HEK293T (cell line): ENCODE data around the gene C15orf39.

Experiments used
- CTCF ChIA-PET: fragments of 350-600 bp; formaldehyde crosslinking; extraction: SDS; loops from one replicate; lab custom pipeline; 2021; ENCODE audit warnings: antibody characterized with exemption, inconsistent platforms; lab: Yijun Ruan, JAX
- POLR2A ChIA-PET: fragments of 350-600 bp; formaldehyde crosslinking; extraction: SDS; loops from one replicate; lab custom pipeline; 2020; ENCODE audit warnings: antibody characterized with exemption, inconsistent platforms; lab: Yijun Ruan, JAX
- DNase-seq: peaks from one replicate; pipeline ENCODE4 v3.0.0; 2012; ENCODE audit warnings: mixed read lengths; ENCODE audit errors: extremely low spot score
- ARNT ChIP-seq: fragments of 450-650 bp; IDR thresholded peaks from 2 replicates; pipeline ENCODE4 v1.6.1; 2017; ENCODE audit warnings: mild to moderate bottlenecking
- BHLHE40 ChIP-seq: fragments of 450-650 bp; IDR thresholded peaks from 2 replicates; pipeline ENCODE4 v1.6.1; 2016; ENCODE audit warnings: mild to moderate bottlenecking, moderate library complexity, borderline replicate concordance
- CTBP1 ChIP-seq: fragments of 450-650 bp; IDR thresholded peaks from 2 replicates; pipeline ENCODE4 v1.6.1; 2016; ENCODE audit warnings: borderline replicate concordance
- ELF4 ChIP-seq: fragments of 450-650 bp; IDR thresholded peaks from 2 replicates; pipeline ENCODE4 v1.6.1; 2017; ENCODE audit warnings: antibody characterized with exemption
- FOXA1 ChIP-seq: fragments of 450-650 bp; IDR thresholded peaks from 2 replicates; pipeline ENCODE4 v1.6.1; 2016; ENCODE audit warnings: mild to moderate bottlenecking
- FOXK2 ChIP-seq: fragments of 450-650 bp; IDR thresholded peaks from 2 replicates; pipeline ENCODE4 v1.6.1; 2016; ENCODE audit warnings: mild to moderate bottlenecking
- FOXM1 ChIP-seq: fragments of 450-650 bp; IDR thresholded peaks from 2 replicates; pipeline ENCODE4 v1.6.1; 2017; ENCODE audit warnings: mild to moderate bottlenecking, borderline replicate concordance
- HDGF ChIP-seq: fragments of 450-650 bp; IDR thresholded peaks from 2 replicates; pipeline ENCODE4 v1.6.1; 2017; ENCODE audit warnings: antibody characterized with exemption, borderline replicate concordance
- L3MBTL2 ChIP-seq: fragments of 450-650 bp; conservative IDR thresholded peaks from 2 replicates; pipeline ENCODE4 v1.6.1; 2016; ENCODE audit warnings: mild to moderate bottlenecking
- LEF1 ChIP-seq: fragments of 450-650 bp; IDR thresholded peaks from 2 replicates; pipeline ENCODE4 v1.6.1; 2017; ENCODE audit warnings: mild to moderate bottlenecking, borderline replicate concordance
- NFRKB ChIP-seq: fragments of 450-650 bp; IDR thresholded peaks from 2 replicates; pipeline ENCODE4 v1.6.1; 2016; ENCODE audit warnings: mild to moderate bottlenecking, moderate library complexity
- SP1 ChIP-seq: fragments of 450-650 bp; IDR thresholded peaks from 2 replicates; pipeline ENCODE4 v1.6.1; 2017
- SUZ12 ChIP-seq: fragments of 450-650 bp; IDR thresholded peaks from 2 replicates; pipeline ENCODE4 v1.6.1; 2016; ENCODE audit warnings: mild to moderate bottlenecking
- TARDBP ChIP-seq: fragments of 450-650 bp; IDR thresholded peaks from 2 replicates; pipeline ENCODE4 v1.6.1; 2016
- ZNF384 ChIP-seq: fragments of 450-650 bp; IDR thresholded peaks from 2 replicates; pipeline ENCODE4 v1.6.1; 2016
- TF ChIP-seq, protein P1 (sequence below): fragments of 450-650 bp; IDR thresholded peaks from 2 replicates; pipeline ENCODE4 v1.6.1; 2016

C15orf39 gene

GRCh38 chr15:75232826-75233503, 31.3 kb downstream of the C15orf39 start:
- POLR2A ChIA-PET = no interaction called here
- DNase-seq = no peak
- TF ChIP-seq SUZ12 = no peak
- TF ChIP-seq TARDBP = no peak
- no peak for TF ChIP-seq HDGF
- TF ChIP-seq, protein P1, sequence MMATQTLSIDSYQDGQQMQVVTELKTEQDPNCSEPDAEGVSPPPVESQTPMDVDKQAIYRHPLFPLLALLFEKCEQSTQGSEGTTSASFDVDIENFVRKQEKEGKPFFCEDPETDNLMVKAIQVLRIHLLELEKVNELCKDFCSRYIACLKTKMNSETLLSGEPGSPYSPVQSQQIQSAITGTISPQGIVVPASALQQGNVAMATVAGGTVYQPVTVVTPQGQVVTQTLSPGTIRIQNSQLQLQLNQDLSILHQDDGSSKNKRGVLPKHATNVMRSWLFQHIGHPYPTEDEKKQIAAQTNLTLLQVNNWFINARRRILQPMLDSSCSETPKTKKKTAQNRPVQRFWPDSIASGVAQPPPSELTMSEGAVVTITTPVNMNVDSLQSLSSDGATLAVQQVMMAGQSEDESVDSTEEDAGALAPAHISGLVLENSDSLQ = no peak
- TF ChIP-seq NFRKB = no peak
- no peak for TF ChIP-seq LEF1
- TF ChIP-seq FOXK2 = no peak
- no peak for TF ChIP-seq FOXA1
- no peak for TF ChIP-seq SP1
- no peak for TF ChIP-seq CTBP1
- TF ChIP-seq L3MBTL2 = no peak
- no peak for TF ChIP-seq ELF4
- TF ChIP-seq ZNF384 = no peak
- TF ChIP-seq ARNT = no peak
- TF ChIP-seq BHLHE40 = no peak
- no peak for TF ChIP-seq FOXM1
- CTCF ChIA-PET = no interaction called here

DNA sequence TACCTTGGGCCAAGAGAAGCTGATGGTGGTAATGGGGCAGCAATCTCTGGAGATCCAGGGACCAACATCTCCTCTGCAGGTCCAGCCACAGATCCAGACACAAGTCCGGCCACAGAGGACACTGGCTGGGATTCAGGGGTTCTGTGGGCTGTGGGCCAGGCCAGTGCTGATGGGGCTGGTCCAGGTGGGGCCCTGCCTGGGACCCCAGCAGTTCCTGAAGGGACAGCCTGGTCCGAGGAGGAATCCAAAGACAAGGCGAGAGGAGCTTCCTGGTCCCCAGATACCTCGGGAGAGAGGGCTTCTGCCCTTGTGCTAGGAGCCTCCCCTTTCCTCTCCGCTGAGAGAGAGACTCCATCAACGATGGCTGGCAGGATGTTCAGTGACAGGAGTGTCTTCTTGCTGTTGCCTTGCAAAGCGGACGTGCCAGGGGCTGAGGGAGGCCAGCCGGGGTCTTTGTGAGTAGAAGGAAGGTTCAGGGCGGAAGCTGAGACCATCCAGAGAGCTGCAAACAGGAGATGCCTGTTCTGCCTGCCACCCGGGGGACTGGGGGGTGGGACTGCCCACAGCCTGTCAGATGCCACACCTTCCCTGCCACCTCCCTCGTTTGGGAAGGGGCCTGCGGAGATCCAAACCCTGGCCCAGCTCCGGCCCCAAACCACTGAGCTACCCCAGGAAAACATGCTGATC, 32.0 kb downstream of the C15orf39 start:
- no peak for DNase-seq

DNA sequence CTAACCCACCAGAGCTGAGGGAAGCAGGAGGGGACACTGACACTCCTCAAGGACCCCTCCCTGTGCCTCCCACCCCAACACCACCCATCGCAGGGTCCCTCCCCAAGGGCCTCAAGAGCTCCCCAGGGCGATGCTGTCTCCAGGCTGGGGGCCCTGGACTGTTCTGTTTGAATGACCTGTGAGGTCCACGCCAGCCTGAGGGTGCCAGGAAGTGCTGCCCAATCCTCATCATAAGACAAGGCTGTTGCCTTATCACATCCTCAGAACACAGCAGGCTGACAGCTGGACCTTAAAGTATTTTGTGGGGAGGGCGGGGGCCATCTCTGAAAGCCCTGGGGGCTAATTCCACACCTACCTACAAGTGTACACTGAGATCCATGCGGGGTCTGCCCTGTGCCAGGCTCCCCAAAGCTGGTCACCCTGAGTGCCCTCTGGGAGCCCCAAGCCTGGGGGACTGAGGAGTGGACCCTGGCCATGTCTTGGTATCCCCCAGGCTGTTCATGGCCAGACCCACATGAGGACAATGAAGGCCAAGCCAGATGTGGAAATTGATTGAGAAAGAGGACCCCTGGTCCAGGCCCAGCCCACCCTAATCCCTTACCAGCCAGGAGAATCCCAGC, 32.6 kb downstream of the C15orf39 start:
- TF ChIP-seq, protein P1 = no peak
- no peak for TF ChIP-seq ELF4
- TF ChIP-seq ZNF384 = no peak
- no peak for TF ChIP-seq TARDBP
- TF ChIP-seq FOXM1 = no peak
- TF ChIP-seq LEF1 = no peak
- TF ChIP-seq HDGF = no peak
- no peak for TF ChIP-seq NFRKB
- TF ChIP-seq L3MBTL2 = no peak
- TF ChIP-seq SP1 = no peak
- no peak for TF ChIP-seq FOXA1
- no peak for TF ChIP-seq BHLHE40
- no peak for TF ChIP-seq FOXK2
- no peak for TF ChIP-seq SUZ12
- TF ChIP-seq ARNT = no peak
- no peak for TF ChIP-seq CTBP1
- DNase-seq = no peak
- CTCF ChIA-PET = no interaction called here
- POLR2A ChIA-PET = no interaction called here

More for the DNA sequence above, 32.0 kb downstream of the C15orf39 start:
- CTCF ChIA-PET = no interaction called here
- POLR2A ChIA-PET = no interaction called here
- TF ChIP-seq FOXA1 (no peak), L3MBTL2 (no peak), TARDBP (no peak)

DNA sequence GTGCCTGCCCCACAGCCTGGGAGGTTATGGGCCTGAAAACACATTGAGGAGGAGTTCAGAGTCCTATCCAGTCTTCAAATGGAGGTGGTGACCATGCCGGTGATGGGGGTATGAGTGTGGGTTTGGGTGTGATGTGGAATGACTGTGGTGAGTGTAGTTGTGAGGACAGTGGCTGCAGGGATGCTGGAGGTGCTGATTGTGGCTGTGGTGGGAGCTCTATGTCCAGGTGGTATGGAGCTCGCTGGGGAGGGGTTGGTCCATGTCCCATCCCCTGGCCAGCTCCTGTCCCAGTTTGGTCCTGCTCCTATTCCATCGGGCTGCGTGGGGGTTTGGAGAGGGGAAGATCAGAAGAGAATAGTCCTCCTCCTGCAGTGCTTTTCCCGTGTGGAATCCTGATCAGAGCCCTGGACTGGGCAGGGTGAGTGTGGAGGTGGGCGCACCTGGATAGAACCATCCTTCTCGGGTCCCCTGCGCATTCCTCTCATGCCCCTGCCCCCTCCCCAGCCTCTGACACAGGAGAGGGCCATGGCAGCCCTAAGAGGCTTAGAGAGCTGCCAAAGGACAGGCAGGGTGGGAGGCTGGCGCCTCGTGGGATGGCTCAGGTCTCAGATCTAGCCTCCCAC, 33.5 kb downstream of the C15orf39 start:
- ChIA-PET CTCF (no interaction called here), POLR2A (no interaction called here)
- no peak for TF ChIP-seq FOXA1
- TF ChIP-seq CTBP1 = no peak
- TF ChIP-seq FOXK2 = no peak
- TF ChIP-seq SUZ12 = no peak
- TF ChIP-seq L3MBTL2 = no peak
- TF ChIP-seq NFRKB = no peak
- no peak for TF ChIP-seq FOXM1
- TF ChIP-seq LEF1 = no peak
- TF ChIP-seq HDGF = no peak
- TF ChIP-seq SP1 = no peak
- no peak for TF ChIP-seq ZNF384
- no peak for TF ChIP-seq TARDBP
- TF ChIP-seq ELF4 = no peak
- TF ChIP-seq BHLHE40 = no peak
- no peak for TF ChIP-seq ARNT
- TF ChIP-seq, protein P1 = no peak
- no peak for DNase-seq

DNA sequence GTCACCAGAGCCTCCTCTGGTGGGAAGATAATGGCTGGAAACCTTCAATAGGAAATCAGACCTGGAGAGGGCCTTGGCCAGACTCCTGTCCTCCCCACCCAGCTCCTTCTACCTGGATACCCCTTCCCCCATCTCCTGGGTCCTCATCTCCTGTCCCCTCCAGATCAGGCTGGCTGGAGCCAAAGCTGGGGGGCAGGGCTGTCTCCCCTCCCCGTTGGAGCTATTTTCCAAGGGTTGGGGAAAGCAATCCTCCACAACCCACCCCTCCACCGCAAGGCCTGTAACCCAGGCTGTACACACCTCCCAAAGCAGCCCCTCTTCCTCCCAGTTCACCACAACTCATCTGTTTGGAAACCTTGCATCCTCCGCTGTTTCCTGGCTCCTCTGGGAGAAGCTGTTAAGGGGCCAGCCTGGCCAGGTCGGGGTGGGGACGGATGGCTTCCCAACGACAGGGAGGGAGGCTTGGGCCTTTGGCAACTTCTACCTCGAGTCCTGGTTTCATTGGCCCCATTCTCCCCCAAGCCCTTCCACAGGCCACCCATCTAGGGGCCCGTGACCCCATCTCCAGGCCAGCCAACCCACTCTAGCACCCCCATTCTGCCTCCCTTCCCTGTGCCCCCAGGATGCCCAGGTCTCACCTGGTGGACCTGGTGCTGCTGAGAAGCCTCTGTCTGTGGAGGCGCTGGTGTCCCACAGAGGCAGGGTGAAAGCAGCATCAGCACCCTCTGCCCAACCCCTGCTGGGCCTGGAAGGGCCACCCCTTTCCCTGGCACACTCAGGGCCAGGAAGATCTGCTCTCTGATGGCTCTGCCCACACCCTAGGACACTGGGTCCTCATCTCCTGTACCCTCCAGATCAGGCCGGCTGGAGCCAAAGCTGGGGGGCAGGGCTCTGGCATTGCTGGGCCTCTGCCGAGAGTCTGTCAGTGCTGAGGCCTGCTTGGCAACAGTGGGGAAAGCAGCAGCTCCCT, 34.4 kb downstream of the C15orf39 start:
- CTCF ChIA-PET = no interaction called here

More for the DNA sequence above, 34.4 kb downstream of the C15orf39 start:
- TF ChIP-seq ARNT (no peak), NFRKB (no peak), LEF1 (no peak), ELF4 (no peak), FOXK2 (no peak), SP1 (no peak), L3MBTL2 (no peak), CTBP1 (no peak), SUZ12 (no peak), BHLHE40 (no peak), FOXA1 (no peak), HDGF (no peak), FOXM1 (no peak), TARDBP (no peak), ZNF384 (no peak)
- TF ChIP-seq, protein P1 = no peak
- no peak for DNase-seq
- POLR2A ChIA-PET = no interaction called here
